OCI-LY1 (cell line): ENCODE measurements around the gene GMEB2.

Experiments
- H2AFZ ChIP-seq: fragments of 200-600 bp; sonication (generic), shearing (Covaris generic); 2 replicates; pipeline ENCODE4 v1.6.0; 2014; ENCODE audit warnings: antibody characterized with exemption, mild to moderate bottlenecking, low read length
- H3F3A ChIP-seq: fragments of 200-600 bp; sonication (generic), shearing (Covaris generic); 2 replicates; pipeline ENCODE4 v1.6.0; 2014; ENCODE audit warnings: mild to moderate bottlenecking, antibody characterized with exemption, low read length, moderate library complexity; ENCODE audit not compliant: insufficient read depth
- H3K27ac ChIP-seq: fragments of 200-600 bp; sonication (generic); 2 replicates; pipeline ENCODE4 v1.5.1; 2014; ENCODE audit warnings: low read length, mixed run types, mild to moderate bottlenecking, low read depth; ENCODE audit not compliant: poor library complexity, severe bottlenecking
- H3K27me3 ChIP-seq: fragments of 200-600 bp; sonication (generic); 2 replicates; pipeline ENCODE4 v1.6.0; 2014; ENCODE audit warnings: antibody characterized with exemption, mild to moderate bottlenecking, low read length, moderate library complexity; ENCODE audit not compliant: insufficient read depth
- H3K36me3 ChIP-seq: fragments of 200-600 bp; sonication (generic); 2 replicates; pipeline ENCODE4 v1.6.1; 2014; ENCODE audit warnings: mild to moderate bottlenecking, antibody characterized with exemption, low read length, moderate library complexity, mixed read lengths; ENCODE audit not compliant: insufficient read depth
- H3K4me1 ChIP-seq: fragments of 200-600 bp; sonication (generic); 2 replicates; pipeline ENCODE4 v1.5.1; 2014; ENCODE audit warnings: mild to moderate bottlenecking, low read length, moderate library complexity; ENCODE audit not compliant: insufficient read depth, severe bottlenecking
- H3K4me2 ChIP-seq: fragments of 200-600 bp; sonication (generic), shearing (Covaris generic); 2 replicates; pipeline ENCODE4 v1.6.1; 2014; ENCODE audit warnings: low read length
- H3K4me3 ChIP-seq: fragments of 200-600 bp; sonication (generic); 2 replicates; pipeline ENCODE4 v1.5.1; 2014; ENCODE audit warnings: low read length, low read depth, mild to moderate bottlenecking, mixed read lengths; ENCODE audit not compliant: poor library complexity, severe bottlenecking
- H3K79me2 ChIP-seq: fragments of 200-600 bp; shearing (Covaris generic); 2 replicates; pipeline ENCODE4 v1.6.1; 2016; ENCODE audit warnings: mixed run types, low read length, mixed read lengths; ENCODE audit not compliant: insufficient read depth
- H3K9ac ChIP-seq: fragments of 200-600 bp; sonication (generic), shearing (Covaris generic); 2 replicates; pipeline ENCODE4 v1.6.1; 2014; ENCODE audit warnings: mild to moderate bottlenecking, low read length, mixed read lengths
- H3K9me2 ChIP-seq: fragments of 200-600 bp; sonication (generic), shearing (Covaris generic); 2 replicates; pipeline ENCODE4 v1.6.1; 2014; ENCODE audit warnings: low read depth, mild to moderate bottlenecking, low read length, mixed read lengths
- H3K9me3 ChIP-seq: fragments of 200-600 bp; shearing (Covaris generic); 2 replicates; pipeline ENCODE4 v1.6.1; 2014; ENCODE audit warnings: low read length, mixed read lengths
- H4K20me1 ChIP-seq: fragments of 200-600 bp; sonication (generic), shearing (Covaris generic); 2 replicates; pipeline ENCODE4 v1.6.0; 2016; ENCODE audit warnings: mild to moderate bottlenecking, low read length; ENCODE audit not compliant: insufficient read depth
- CTCF ChIP-seq: fragments of 200-600 bp; sonication (generic), shearing (Covaris generic); IDR thresholded peaks from 2 replicates; pipeline ENCODE4 v1.5.1; 2017; ENCODE audit warnings: mild to moderate bottlenecking, antibody characterized with exemption, low read length, moderate library complexity, mixed read lengths
- EZH2 ChIP-seq: fragments of 200-600 bp; sonication (generic), shearing (Covaris generic); IDR thresholded peaks from 2 replicates; pipeline ENCODE4 v1.8.0; 2017; ENCODE audit warnings: borderline replicate concordance, mixed run types, mild to moderate bottlenecking, antibody characterized with exemption, low read length, moderate library complexity, mixed read lengths

The GMEB2 gene

GRCh38 chr20:63539092-63539430 lies 87.8 kb downstream of the GMEB2 start:
- no peak for TF ChIP-seq EZH2
- peaks cover 17% of the 10 kb centered on the region for H3K4me1 ChIP-seq
- no peak overlapping the region for H2AFZ ChIP-seq
- H3F3A ChIP-seq, result no peaks in the 10 kb centered on the region
- no peaks in the 10 kb centered on the region for H3K9me2 ChIP-seq
- no peak overlapping the region for H3K9ac ChIP-seq
- no peak overlapping the region for H3K4me2 ChIP-seq
- no peaks in the 10 kb centered on the region for H4K20me1 ChIP-seq
- H3K36me3 ChIP-seq, result no peaks in the 10 kb centered on the region
- H3K79me2 ChIP-seq, result no peaks in the 10 kb centered on the region
- no peaks in the 10 kb centered on the region for H3K9me3 ChIP-seq
- no peak overlapping the region for H3K4me3 ChIP-seq
- H3K27me3 ChIP-seq, result peaks cover 8% of the 10 kb centered on the region; the same call in 1 of the 2 replicates
- no peak overlapping the region for H3K27ac ChIP-seq

DNA sequence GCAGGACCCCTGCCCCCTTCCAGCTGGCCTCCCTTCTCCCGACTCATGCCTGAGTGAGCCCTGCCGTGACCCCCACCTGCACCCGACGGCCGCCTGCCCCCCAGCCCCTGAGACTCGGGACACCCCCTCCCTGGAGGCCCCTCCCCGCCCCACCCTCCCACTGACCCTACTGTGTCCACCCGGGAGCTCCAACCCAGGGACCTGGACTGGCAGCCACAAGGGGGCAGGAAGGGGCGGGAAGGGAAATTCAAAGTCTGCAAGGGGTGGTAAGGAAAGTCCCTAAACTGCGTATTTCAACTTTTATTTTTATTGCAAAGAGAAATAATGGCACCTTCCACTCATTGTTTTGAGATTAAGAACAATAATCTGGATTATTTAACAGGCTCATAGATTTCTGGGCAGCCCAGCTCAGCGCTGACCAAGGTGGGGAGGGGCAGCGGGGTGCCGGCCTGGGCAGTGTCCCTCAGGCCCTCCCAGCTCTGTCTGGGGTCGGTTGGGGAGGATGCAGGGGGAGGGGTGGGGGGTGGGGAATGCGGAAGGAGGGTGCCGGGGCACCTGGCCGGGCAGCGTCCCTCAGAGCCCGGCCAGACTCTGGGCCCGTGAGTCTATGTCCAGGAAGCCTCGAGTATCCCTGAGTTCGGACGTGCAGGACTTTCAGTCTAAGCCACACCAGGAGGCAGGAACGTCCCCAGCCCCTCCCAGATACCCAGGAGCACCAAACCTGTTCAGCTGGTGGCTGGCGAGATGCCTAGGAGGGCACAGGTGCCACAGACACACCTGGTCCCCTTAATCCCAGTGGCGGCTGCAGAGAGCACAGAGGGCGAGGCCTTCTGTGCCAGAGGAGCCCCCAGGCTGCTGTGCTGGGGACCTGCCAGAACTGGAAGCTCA lies 88.5 kb downstream of the GMEB2 start:
- H3K9me2 ChIP-seq, result no peaks in the 10 kb centered on the region
- peaks cover 12% of the 10 kb centered on the region; the same call in 1 of the 2 replicates for H3K27me3 ChIP-seq
- no peak overlapping the region for H2AFZ ChIP-seq
- H3K9ac ChIP-seq, result no peak overlapping the region
- H3K27ac ChIP-seq, result no peak overlapping the region
- H3K4me1 ChIP-seq, result peaks cover 17% of the 10 kb centered on the region
- H3F3A ChIP-seq, result no peaks in the 10 kb centered on the region
- no peak overlapping the region for H3K4me3 ChIP-seq
- TF ChIP-seq EZH2, result no peak
- TF ChIP-seq CTCF, result no peak
- no peaks in the 10 kb centered on the region for H4K20me1 ChIP-seq
- H3K9me3 ChIP-seq, result no peaks in the 10 kb centered on the region
- H3K36me3 ChIP-seq, result no peaks in the 10 kb centered on the region
- H3K4me2 ChIP-seq, result peak overlapping the region; percentile 69; the same call in 1 of the 2 replicates
- H3K79me2 ChIP-seq, result no peaks in the 10 kb centered on the region
